ENCODE measurements around the gene MAST2. TPM values are rescaled to one million over a fixed set of nuclear protein-coding genes. Genes with fewer than 3 reads are reported as not detected.
A peak's percentile ranks its signal among the peaks of the same experiment; 100 is the strongest.

MAST2 gene
- total and polyA plus RNA-seq, 9 of the 15 experiments (the other 6 are each of a cell fraction or from before 2014, with no cell fraction given): 0.73 to 32.0 (median 17.8) TPM

DNA sequence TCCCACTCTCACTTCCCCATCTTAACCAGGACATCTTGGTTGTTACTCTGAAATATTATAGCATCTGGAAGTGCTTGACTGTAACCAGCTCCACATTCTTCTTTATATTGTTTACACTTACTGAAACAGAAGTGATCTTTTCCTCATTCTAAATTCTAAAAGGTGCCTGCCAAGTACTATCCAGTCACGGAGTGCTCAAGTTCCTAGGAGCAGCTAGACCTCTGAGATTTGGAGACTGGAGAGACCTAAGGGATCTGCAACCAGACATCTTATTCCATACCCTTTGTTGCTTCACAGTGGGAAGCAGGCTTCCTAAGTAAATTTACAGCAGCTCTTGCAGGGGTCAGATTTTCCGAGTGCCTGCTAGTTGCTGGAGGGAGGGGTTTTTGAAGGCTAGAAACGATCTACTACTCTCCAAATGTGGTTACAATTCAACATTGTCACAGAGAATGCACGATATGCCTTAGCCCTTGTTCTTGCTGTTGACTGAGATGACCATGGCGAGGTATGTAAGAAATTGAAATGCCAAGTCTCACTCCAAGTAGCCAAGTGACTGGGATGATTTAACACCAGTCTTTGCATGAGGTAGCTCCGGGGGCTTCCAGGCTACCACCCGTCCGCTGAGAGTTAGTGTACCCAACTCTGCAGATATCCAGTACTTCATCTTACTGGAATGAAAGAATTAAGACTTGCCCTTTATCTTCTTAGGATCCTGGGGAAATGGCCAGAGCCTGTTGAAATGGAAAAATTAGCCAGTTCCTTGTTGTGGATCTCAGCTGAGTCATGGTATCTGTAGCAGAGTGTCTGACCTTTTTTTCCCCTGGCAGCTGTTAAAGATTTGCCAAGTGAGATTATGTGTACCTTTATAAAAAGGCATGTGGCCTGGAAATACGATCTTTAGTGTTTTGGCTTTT lies 150.8 kb downstream of the MAST2 start (continued):
- TF ChIP-seq TSHZ1 (CRISPR knock-in tag; IDR thresholded peaks at IDR 0.05): no peak
- peak; percentile 72 for TF ChIP-seq ZNF316 (IDR thresholded peaks at IDR 0.05)
- no peak for TF ChIP-seq FIP1L1 (IDR thresholded peaks at IDR 0.05; ENCODE audit: low read depth, low read length, poor library complexity, severe bottlenecking)
- TF ChIP-seq, protein P1, sequence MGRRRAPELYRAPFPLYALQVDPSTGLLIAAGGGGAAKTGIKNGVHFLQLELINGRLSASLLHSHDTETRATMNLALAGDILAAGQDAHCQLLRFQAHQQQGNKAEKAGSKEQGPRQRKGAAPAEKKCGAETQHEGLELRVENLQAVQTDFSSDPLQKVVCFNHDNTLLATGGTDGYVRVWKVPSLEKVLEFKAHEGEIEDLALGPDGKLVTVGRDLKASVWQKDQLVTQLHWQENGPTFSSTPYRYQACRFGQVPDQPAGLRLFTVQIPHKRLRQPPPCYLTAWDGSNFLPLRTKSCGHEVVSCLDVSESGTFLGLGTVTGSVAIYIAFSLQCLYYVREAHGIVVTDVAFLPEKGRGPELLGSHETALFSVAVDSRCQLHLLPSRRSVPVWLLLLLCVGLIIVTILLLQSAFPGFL (CRISPR knock-in tag; IDR thresholded peaks at IDR 0.05): no peak
- TF ChIP-seq GATAD2A (IDR thresholded peaks at IDR 0.05): no peak
- TF ChIP-seq DPF2 (IDR thresholded peaks at IDR 0.05): peak; percentile 65
- TF ChIP-seq ZNF436 (CRISPR knock-in tag; IDR thresholded peaks at IDR 0.05): no peak
- TF ChIP-seq RREB1 (CRISPR knock-in tag; IDR thresholded peaks at IDR 0.05): no peak
- peak; percentile 89 for TF ChIP-seq BACH1 (tag; IDR thresholded peaks at IDR 0.05)
- peak; percentile 70; the same call in 1 of the 2 replicates for TF ChIP-seq MAFK (IDR thresholded peaks at IDR 0.05; ENCODE audit: low read length)
- 0 out of 2 replicates have a peak, but pooled peaks have one; percentile 32 for TF ChIP-seq ZNF445 (CRISPR knock-in tag; IDR thresholded peaks at IDR 0.05; ENCODE audit: low read depth)
- TF ChIP-seq MEF2A (IDR thresholded peaks at IDR 0.05; ENCODE audit: control insufficient read depth, low read depth, low read length): no peak
- peak; percentile 83 for TF ChIP-seq MAFG (tag; conservative IDR thresholded peaks at IDR 0.05)
- TF ChIP-seq GATA2 (CRISPR knock-in tag; IDR thresholded peaks at IDR 0.05): peak; percentile 20; the same call in 1 of the 2 replicates
- peak; percentile 69 for TF ChIP-seq C11orf30 (IDR thresholded peaks at IDR 0.05; ENCODE audit: low read depth)
- no peak for TF ChIP-seq CCNT2 (IDR thresholded peaks at IDR 0.05; ENCODE audit: borderline replicate concordance, extremely low read depth, insufficient read length, low read depth, low read length)
